Left ventricle myocardium inferior (tissue), 1 donor: ENCODE data around the gene ANKRD6. TPM values are rescaled to one million over a fixed set of nuclear protein-coding genes. Genes with fewer than 3 reads are reported as not detected.

Experiments used
- DNase-seq: peaks from one replicate; pipeline ENCODE4 v3.0.0-alpha.2; 2020
- H3K27ac ChIP-seq: fragments of 200-600 bp; replicated peaks from 2 replicates; pipeline ENCODE4 v1.8.0; 2021
- H3K27me3 ChIP-seq: fragments of 200-600 bp; 2 replicates; pipeline ENCODE4 v1.8.0; 2021; ENCODE audit warnings: low read depth
- H3K36me3 ChIP-seq: fragments of 200-600 bp; 2 replicates; pipeline ENCODE4 v1.8.0; 2021
- H3K4me1 ChIP-seq: fragments of 200-600 bp; 2 replicates; pipeline ENCODE4 v1.8.0; 2021
- H3K4me3 ChIP-seq: fragments of 200-600 bp; 2 replicates; pipeline ENCODE4 v1.8.0; 2021; ENCODE audit warnings: mild to moderate bottlenecking, moderate library complexity
- H3K9me3 ChIP-seq: fragments of 200-600 bp; replicated peaks from 2 replicates; pipeline ENCODE4 v1.8.0; 2021
- intact Hi-C: fragments of 100-400 bp; cut with micrococcal nuclease; formaldehyde crosslinking; loops from one replicate; pipeline ENCODE4 v1.11.0; 2022
- total RNA-seq: library from RNA; stranded (reverse); fragmentation: NEBNext Ultra II Directional; extraction: Animal tissue kit (Norgen Biotek cat#: 25700); gene quantifications from one replicate; pipeline ENCODE4 v1.2.1, GENCODE V29; 2021
- TF ChIP-seq, protein P1 (sequence below): fragments of 200-600 bp; IDR thresholded peaks from 2 replicates; pipeline ENCODE4 v1.8.0; 2021; ENCODE audit warnings: antibody characterized with exemption, mild to moderate bottlenecking, borderline replicate concordance
- donor health status: DM: no; HTN: yes; CAD: no; lungs with severe emphysema.

ANKRD6 gene
- total RNA-seq, 1 donor from 2014 or later: 11.1 TPM

DNA sequence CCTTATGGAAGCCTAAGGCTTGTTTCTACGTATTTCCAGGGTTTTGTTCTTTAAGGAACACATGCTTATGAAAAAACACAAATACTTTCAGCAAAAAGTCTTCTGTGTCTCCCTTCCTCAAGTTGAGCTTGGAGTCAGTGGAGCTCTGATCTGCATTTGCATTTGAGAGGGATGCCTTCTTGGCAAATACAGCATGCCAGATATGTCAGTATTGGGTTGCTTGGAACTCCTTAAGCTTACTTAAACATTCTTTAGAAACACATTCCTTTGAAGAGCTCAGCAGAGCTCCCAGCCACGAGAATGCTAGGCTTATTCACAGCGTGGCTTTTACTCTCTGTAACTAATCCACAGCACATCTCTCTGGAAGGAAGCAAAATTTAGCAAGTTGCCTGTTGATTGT lies 68.3 kb downstream of the ANKRD6 start:
- Histone ChIP-seq H3K27ac (no peak overlapping the region), H3K9me3 (no peaks in the 10 kb centered on the region), H3K36me3 (no peaks in the 10 kb centered on the region), H3K4me1 (no peaks in the 10 kb centered on the region), H3K27me3 (no peaks in the 10 kb centered on the region), H3K4me3 (no peak overlapping the region)
- TF ChIP-seq, protein P1, sequence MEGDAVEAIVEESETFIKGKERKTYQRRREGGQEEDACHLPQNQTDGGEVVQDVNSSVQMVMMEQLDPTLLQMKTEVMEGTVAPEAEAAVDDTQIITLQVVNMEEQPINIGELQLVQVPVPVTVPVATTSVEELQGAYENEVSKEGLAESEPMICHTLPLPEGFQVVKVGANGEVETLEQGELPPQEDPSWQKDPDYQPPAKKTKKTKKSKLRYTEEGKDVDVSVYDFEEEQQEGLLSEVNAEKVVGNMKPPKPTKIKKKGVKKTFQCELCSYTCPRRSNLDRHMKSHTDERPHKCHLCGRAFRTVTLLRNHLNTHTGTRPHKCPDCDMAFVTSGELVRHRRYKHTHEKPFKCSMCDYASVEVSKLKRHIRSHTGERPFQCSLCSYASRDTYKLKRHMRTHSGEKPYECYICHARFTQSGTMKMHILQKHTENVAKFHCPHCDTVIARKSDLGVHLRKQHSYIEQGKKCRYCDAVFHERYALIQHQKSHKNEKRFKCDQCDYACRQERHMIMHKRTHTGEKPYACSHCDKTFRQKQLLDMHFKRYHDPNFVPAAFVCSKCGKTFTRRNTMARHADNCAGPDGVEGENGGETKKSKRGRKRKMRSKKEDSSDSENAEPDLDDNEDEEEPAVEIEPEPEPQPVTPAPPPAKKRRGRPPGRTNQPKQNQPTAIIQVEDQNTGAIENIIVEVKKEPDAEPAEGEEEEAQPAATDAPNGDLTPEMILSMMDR: no peak
- DNase-seq: no peak
- intact Hi-C loops: no loop called here

DNA sequence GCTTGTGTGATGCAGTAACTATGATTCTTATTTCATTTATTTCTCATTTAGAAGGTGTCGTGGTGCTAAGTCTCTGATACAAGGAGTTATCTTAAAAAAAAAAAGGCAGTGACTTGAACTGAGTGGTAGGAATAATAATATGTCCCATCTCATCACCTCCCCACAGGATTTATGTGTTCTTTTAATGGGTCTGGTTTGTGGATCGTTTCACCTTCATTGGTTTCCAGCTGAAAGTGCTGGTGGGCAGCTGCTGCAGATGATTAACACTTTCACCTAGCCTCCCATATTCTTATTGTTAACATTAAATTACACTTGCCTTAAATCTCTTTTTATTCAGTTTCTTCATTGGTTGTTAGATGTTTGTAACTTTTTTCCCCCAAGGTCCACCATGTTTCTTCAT lies 68.8 kb downstream of the ANKRD6 start:
- Histone ChIP-seq H3K27me3 (no peaks in the 10 kb centered on the region), H3K27ac (no peak overlapping the region), H3K36me3 (no peaks in the 10 kb centered on the region), H3K4me3 (no peak overlapping the region), H3K4me1 (no peaks in the 10 kb centered on the region), H3K9me3 (no peaks in the 10 kb centered on the region)
- TF ChIP-seq, protein P1: no peak
- DNase-seq: no peak
- intact Hi-C loops: no loop called here

- DNase-seq: no peak
- H3K4me1 ChIP-seq: no peaks in the 10 kb centered on the region
Measured at GRCh38 chr6:89503641-89504040, 70.7 kb downstream of the ANKRD6 start.

GRCh38 chr6:89505847-89506246 lies 72.9 kb downstream of the ANKRD6 start:
- H3K4me1 ChIP-seq: peaks cover 14% of the 10 kb centered on the region
- H3K4me3 ChIP-seq: no peak overlapping the region
- H3K9me3 ChIP-seq: no peaks in the 10 kb centered on the region
- DNase-seq: no peak
- intact Hi-C loops: no loop called here
- TF ChIP-seq, protein P1: no peak
- no peaks in the 10 kb centered on the region for H3K36me3 ChIP-seq
- H3K27ac ChIP-seq: no peak overlapping the region
- no peaks in the 10 kb centered on the region for H3K27me3 ChIP-seq

More at GRCh38 chr6:89503641-89504040, 70.7 kb downstream of the ANKRD6 start:
- no peaks in the 10 kb centered on the region for H3K27me3 ChIP-seq
- TF ChIP-seq, protein P1: no peak
- H3K4me3 ChIP-seq: no peak overlapping the region
- no peak overlapping the region for H3K27ac ChIP-seq
- intact Hi-C loops: no loop called here
- H3K9me3 ChIP-seq: no peaks in the 10 kb centered on the region
- no peaks in the 10 kb centered on the region for H3K36me3 ChIP-seq

GRCh38 chr6:89506716-89507617 lies 74.0 kb downstream of the ANKRD6 start:
- no peak overlapping the region for H3K27ac ChIP-seq
- no peaks in the 10 kb centered on the region for H3K9me3 ChIP-seq
- intact Hi-C loops: no loop called here
- no peak for DNase-seq
- H3K4me3 ChIP-seq: no peak overlapping the region
- H3K4me1 ChIP-seq: peaks cover 14% of the 10 kb centered on the region
- no peaks in the 10 kb centered on the region for H3K27me3 ChIP-seq
- TF ChIP-seq, protein P1: no peak
- H3K36me3 ChIP-seq: no peaks in the 10 kb centered on the region
